GM12865 (cell line): Measurements from ENCODE around the gene SMG6.

Experiments
- DNase-seq: peaks from one replicate; pipeline ENCODE4 v3.0.0; 2010; ENCODE audit warnings: low read depth
- H3K4me3 ChIP-seq: 2 replicates; pipeline ENCODE4 v1.5.1; 2011; ENCODE audit warnings: mild to moderate bottlenecking, low read depth, low read length, control low read depth
- TF ChIP-seq, protein P1 (sequence below): IDR thresholded peaks from 2 replicates; pipeline ENCODE4 v1.5.1; 2011; ENCODE audit warnings: low read length, control low read depth, low read depth, inconsistent platforms; ENCODE audit not compliant: insufficient read depth; ENCODE audit errors: missing control alignments

Gene SMG6

DNA sequence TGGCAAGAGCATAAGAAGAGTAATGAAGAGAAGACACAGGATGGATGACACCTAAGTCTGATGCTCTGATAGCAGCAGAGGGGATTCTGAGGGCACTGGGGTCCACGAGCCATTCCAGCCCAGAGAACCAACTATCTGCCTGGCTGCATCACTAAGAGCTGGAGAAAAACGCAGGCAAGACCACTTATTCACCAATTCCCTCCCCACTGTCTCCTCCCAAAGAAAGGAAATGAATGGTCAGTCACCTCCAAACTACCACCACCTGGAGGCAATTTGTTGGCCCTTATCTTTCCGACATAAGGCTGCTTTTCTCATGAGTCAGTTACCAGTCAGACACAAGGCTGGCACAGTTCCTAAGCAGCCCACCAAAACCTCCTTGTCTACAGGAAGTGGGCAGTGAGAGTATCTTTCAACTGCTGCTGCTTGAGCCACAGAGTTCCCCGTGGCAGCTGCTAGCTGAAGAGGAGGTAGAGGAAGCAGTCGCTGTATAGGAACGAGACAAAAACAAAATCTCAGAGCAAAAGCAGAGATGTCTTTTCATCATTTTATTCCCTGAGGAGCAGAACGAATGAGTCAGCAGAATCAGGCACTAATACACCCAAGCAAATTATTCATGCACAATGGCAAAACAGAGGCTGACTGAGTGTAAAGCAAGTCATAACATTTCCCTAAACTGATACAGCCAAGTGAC lies 111.1 kb downstream of the SMG6 start:
- TF ChIP-seq, protein P1, sequence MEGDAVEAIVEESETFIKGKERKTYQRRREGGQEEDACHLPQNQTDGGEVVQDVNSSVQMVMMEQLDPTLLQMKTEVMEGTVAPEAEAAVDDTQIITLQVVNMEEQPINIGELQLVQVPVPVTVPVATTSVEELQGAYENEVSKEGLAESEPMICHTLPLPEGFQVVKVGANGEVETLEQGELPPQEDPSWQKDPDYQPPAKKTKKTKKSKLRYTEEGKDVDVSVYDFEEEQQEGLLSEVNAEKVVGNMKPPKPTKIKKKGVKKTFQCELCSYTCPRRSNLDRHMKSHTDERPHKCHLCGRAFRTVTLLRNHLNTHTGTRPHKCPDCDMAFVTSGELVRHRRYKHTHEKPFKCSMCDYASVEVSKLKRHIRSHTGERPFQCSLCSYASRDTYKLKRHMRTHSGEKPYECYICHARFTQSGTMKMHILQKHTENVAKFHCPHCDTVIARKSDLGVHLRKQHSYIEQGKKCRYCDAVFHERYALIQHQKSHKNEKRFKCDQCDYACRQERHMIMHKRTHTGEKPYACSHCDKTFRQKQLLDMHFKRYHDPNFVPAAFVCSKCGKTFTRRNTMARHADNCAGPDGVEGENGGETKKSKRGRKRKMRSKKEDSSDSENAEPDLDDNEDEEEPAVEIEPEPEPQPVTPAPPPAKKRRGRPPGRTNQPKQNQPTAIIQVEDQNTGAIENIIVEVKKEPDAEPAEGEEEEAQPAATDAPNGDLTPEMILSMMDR = no peak
- no peak overlapping the region for H3K4me3 ChIP-seq
- DNase-seq = peak; percentile 87

DNA sequence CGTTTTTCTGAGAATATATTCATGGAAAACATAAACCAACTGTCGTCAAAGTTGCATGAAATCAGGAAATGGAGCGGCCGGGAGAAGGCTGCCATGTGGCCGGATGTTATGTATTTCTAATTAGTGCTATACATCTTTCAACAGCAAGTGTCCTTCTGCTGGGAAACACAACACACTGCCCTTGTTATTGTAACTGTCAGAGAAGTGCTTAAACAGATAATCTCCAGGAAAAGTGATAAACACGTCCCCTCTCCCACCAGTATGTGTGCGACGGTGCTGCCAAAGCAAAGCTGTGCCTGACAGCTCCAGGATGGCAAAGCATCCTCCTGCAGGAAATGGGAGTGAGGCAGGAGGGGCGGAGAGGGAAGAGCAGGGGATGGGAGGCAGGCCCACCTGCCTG lies 111.8 kb downstream of the SMG6 start:
- DNase-seq = no peak
- TF ChIP-seq, protein P1 = no peak
- no peak overlapping the region for H3K4me3 ChIP-seq

DNA sequence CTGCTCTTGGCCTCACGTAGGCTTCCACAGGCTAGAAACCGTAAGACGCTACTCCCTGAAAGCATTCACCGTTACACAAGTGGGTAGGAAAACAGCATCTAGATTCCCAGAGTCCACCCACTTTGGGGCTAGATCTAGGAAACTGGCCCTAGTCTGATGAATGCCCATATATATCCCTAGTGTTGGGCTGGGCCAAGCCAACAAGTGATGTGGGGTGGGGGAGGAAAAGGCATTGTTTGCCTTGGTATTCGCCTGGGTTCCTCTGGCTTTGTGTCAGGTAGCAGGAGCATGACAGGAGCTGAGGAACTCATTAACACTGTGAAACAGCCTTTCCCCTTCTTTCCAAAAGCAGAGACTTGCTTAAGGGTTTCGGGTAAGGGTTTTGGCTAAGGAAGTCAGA lies 112.4 kb downstream of the SMG6 start:
- TF ChIP-seq, protein P1 = no peak
- no peak overlapping the region for H3K4me3 ChIP-seq
- DNase-seq = no peak

DNA sequence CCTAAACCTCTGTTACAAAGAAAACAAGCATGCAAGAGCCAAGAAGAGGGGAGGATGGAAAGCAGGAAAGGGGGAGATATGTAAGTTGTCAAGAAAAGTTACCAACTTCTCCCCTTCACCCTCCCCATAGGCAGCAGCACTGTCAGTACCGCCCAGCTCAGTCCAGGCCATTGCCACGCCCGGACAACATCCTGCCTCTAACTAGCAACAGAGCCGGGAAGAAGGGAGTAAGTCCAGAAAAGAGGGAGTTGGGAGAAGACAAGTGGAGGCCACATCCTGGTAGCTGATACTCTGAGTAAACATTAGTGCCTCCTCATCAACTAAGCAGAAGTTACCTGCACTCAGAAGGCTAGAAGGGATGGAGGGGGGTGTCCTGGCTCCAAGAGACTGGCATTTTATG lies 113.6 kb downstream of the SMG6 start:
- DNase-seq = no peak
- no peak overlapping the region for H3K4me3 ChIP-seq
- TF ChIP-seq, protein P1 = no peak

DNA sequence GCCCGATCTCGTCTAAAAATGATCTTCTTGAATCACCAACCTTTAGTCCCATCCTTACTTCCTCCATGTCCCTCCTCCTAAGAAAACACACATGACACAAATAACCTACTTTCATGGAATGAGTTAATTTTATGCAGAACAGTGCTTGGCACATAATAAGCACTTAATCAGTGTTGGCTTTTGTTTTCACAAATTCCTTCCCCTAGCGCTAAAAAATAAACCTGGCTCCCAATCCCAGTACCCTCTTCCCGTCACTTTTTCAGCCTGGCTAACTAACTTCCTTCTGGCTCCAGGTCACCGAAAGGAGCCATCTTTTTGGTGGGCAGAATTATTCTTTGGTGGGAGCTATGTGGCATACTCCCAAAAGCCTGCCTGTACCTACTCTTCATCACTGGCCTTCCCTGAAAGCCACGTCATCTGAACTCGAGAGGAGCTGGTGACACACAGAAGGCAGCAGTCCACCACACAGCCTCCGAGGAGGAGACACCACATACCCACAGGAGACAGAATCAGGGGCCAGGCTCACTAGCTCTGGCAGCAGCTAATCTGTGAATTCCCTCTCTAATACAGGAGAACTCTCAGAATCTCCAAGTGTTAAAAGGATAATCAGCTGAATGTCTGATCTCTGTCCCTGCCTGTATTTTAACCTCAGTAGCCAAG lies 114.5 kb downstream of the SMG6 start:
- TF ChIP-seq, protein P1 = no peak
- no peak overlapping the region for H3K4me3 ChIP-seq
- no peak for DNase-seq

DNA sequence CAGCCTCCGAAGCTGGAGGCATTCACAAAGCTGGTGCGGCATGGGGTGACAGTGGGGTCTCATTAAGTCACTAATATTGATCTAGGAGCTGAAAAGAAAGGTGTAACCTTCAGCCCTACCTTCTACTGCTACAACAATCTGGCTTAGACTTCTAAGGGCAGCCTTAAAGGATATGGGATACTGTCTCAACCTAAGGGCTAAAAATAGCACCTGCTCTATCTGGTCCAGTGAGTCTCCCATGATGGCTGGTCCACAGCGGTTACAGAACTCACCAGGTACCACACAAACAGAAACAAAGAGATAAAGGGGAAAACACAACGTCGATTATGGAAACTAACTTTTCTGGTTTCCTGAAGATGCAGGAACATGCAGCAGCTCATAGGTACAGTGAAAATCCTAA lies 115.8 kb downstream of the SMG6 start:
- peak; percentile 15 for DNase-seq
- no peak overlapping the region for H3K4me3 ChIP-seq
- TF ChIP-seq, protein P1 = no peak

DNA sequence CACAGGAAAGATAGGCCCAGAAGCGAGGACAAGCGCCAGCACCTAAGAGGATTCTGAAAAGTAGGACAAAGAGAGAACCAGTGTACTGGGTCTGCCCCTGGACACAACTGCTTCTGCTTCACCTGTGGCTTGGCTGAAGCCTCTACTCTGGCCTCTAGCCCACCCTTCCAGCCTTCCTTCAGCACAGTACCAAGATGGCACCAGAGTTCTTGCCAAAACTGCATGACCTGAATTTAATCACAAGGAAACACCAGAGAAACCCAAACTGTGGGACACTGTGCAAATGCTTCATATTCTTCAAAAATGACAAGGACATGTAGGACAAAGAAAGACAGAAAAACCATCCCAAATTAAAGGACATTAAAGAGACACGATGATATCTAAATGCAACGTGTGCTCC lies 116.6 kb downstream of the SMG6 start:
- TF ChIP-seq, protein P1 = no peak
- no peak overlapping the region for H3K4me3 ChIP-seq
- no peak for DNase-seq
